GM10266 (cell line): ENCODE data around the gene EIF4E2.

Source experiments
- DNase-seq: peaks from one replicate; pipeline ENCODE4 v3.0.0; 2012; ENCODE audit errors: extremely low spot score
- CTCF ChIP-seq: IDR thresholded peaks from 2 replicates; pipeline ENCODE4 v1.5.1; 2012; ENCODE audit warnings: mild to moderate bottlenecking, low read depth; ENCODE audit not compliant: control insufficient read depth, insufficient read depth; ENCODE audit errors: missing control alignments

The EIF4E2 gene

DNA sequence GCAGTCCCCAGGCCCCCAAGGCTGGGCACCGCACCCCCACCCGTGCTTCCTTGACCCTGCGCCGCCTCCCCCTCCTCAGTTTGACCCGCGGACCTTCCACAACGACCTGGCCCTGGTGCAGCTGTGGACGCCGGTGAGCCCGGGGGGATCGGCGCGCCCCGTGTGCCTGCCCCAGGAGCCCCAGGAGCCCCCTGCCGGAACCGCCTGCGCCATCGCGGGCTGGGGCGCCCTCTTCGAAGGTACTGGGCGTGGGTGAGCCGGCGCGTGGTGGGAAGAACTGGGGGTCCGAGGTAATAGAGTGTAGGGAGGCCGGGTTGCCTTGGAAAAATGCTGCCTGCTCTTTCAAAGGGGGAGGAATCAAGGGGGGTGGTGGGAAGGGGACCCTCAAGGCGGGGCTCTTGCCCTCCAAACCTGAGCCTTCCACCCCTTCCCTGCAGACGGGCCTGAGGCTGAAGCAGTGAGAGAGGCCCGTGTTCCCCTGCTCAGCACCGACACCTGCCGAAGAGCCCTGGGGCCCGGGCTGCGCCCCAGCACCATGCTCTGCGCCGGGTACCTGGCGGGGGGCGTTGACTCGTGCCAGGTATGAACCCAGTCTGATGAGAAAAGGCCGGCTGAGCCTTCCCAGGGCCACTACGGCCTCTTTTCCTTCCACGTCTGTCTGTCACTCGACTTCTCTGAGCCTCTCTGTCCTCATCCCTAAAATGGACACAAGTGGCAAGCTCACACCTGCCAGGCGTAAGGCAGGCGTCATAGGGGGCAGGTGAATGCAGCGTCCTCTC, 27.7 kb upstream of the EIF4E2 start:
- TF ChIP-seq CTCF: no peak

DNA sequence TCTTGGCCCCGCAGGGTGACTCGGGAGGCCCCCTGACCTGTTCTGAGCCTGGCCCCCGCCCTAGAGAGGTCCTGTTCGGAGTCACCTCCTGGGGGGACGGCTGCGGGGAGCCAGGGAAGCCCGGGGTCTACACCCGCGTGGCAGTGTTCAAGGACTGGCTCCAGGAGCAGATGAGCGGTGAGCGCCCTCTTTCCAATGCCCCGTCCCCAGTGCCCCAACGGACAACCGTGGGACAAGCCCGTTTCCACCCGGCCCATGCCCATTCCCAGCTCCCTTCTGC, 27.1 kb upstream of the EIF4E2 start:
- DNase-seq: no peak
- no peak for TF ChIP-seq CTCF

More for the DNA sequence above, 27.7 kb upstream of the EIF4E2 start:
- DNase-seq: no peak

GRCh38 chr2:232523682-232524597, 26.5 kb upstream of the EIF4E2 start:
- peak; percentile 26 for TF ChIP-seq CTCF
- DNase-seq: peak; percentile 67

DNA sequence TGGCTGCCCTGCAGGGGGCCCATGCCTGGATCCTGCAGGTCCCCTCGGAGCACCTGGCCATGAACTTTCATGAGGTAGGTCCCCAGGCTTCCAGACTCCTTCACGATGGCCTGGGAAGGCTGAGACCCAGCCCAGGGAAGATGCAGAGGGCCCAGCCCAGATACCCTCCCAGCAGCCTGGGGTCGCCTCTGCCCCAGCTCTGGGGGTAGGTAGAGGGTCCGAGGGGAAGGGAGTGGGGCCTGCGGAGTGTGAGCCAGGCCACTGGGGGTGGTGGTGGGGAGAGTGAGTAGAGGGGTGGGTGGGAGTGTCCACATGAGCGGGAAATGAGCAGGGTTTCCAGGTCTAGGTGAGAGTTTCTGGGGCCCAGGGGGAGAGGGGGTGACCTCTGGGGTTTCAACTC, 25.7 kb upstream of the EIF4E2 start:
- DNase-seq: no peak
- TF ChIP-seq CTCF: no peak

GRCh38 chr2:232525199-232525598, 25.3 kb upstream of the EIF4E2 start:
- DNase-seq: no peak
- TF ChIP-seq CTCF: no peak

DNA sequence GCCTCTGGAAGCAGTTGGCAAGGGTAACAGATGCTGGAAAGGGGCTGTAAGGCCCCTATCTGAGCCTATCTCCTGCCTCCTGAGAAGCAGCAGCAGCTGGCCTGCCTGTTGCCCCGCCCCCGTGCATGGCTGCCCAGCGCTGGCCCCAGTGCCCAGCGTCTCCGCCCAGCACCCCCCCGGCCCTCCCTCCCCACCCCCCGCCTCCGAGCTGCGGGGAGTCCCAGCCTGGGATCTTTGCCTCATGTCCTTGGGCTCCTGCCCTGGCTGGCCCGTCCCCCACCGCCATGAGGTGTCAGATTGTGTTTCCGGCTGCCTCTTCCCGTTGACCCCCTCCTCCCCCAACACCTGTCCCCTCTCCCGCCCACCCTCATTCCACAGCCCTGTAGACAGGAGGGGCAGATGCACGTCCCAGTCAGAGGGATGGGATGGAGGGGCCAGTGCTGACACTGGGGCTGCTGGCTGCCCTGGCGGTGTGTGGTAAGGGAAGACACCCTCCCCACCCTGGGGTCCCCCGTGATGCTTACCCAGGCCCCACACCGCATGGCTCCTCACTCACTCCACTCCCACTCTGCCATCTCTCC, 24.6 kb upstream of the EIF4E2 start, which contains the start of gene CHRND:
TSS of gene CHRND (plus strand) at position 370 of the 581 bp plus-strand sequence. CDS start at position 426, 56 bp downstream.
- no peak for TF ChIP-seq CTCF
- DNase-seq: no peak
